GM12878 (cell line): ENCODE measurements around the gene SDHAF1.

Experiments
- CBX3 ChIP-seq: fragments of 200-600 bp; sonication (generic); IDR thresholded peaks from 2 replicates; pipeline ENCODE4 v1.6.1; 2016; ENCODE audit warnings: low read depth, borderline replicate concordance
- CEBPB ChIP-seq, 2 experiments: fragments of 150-350 bp in 1 of 2; IDR thresholded peaks; 2 replicates each; pipeline ENCODE4 v1.6.1; 2012 to 2014; ENCODE audit warnings: low read depth in 2 of 2, low read length in 2 of 2, borderline replicate concordance in 1 of 2, inconsistent platforms in 1 of 2
- EZH2 ChIP-seq: IDR thresholded peaks from 2 replicates; pipeline ENCODE4 v1.6.1; 2012; ENCODE audit warnings: low read depth, mild to moderate bottlenecking, control low read depth, inconsistent platforms, low read length, borderline replicate concordance; ENCODE audit not compliant: control insufficient read depth
- IRF3 ChIP-seq: fragments of 450-650 bp; IDR thresholded peaks from 2 replicates; pipeline ENCODE4 v1.6.1; 2014; ENCODE audit warnings: mild to moderate bottlenecking
- POU2F2 ChIP-seq: IDR thresholded peaks from 3 replicates; pipeline ENCODE4 v1.6.1; 2011; ENCODE audit warnings: low read depth, mild to moderate bottlenecking, low read length, borderline replicate concordance
- SIN3A ChIP-seq: IDR thresholded peaks from 2 replicates; pipeline ENCODE4 v1.6.1; 2012; ENCODE audit warnings: low read depth, low read length, improper control_type of control experiment
- SPI1 ChIP-seq: IDR thresholded peaks from 2 replicates; pipeline ENCODE4 v1.6.1; 2011; ENCODE audit warnings: low read depth, mild to moderate bottlenecking, low read length, moderate library complexity, borderline replicate concordance; ENCODE audit not compliant: insufficient read depth
- SREBF2 ChIP-seq: IDR thresholded peaks from 2 replicates; pipeline ENCODE4 v1.6.1; 2012; ENCODE audit warnings: mild to moderate bottlenecking, low read length
- TARDBP ChIP-seq: IDR thresholded peaks from 2 replicates; pipeline ENCODE4 v1.6.1; 2016; ENCODE audit warnings: borderline replicate concordance
- TCF12 ChIP-seq: IDR thresholded peaks from 2 replicates; pipeline ENCODE4 v1.6.1; 2011; ENCODE audit warnings: low read depth, mild to moderate bottlenecking, low read length
- ZNF217 ChIP-seq: fragments of 450-650 bp; IDR thresholded peaks from 2 replicates; pipeline ENCODE4 v1.6.1; 2017; ENCODE audit warnings: antibody characterized with exemption, mild to moderate bottlenecking
- TF ChIP-seq, protein P1 (sequence below), 3 experiments: IDR thresholded peaks in 2 of 3; conservative IDR thresholded peaks in 1 of 3; 2 replicates each; pipeline ENCODE4 v1.5.1; 2011; ENCODE audit warnings: low read depth in 3 of 3, low read length in 3 of 3, mild to moderate bottlenecking in 3 of 3, control low read depth in 2 of 3, moderate library complexity in 2 of 3, inconsistent platforms in 1 of 3, mixed read lengths in 1 of 3; ENCODE audit not compliant: control insufficient read depth in 2 of 3, insufficient read depth in 1 of 3; ENCODE audit errors: extremely low read depth in 1 of 3
- TF ChIP-seq, protein P2 (sequence below): IDR thresholded peaks from 2 replicates; pipeline ENCODE4 v1.6.1; 2012; ENCODE audit warnings: mild to moderate bottlenecking, low read depth, low read length
- TF ChIP-seq, protein P3 (sequence below): fragments of 450-650 bp; IDR thresholded peaks from 2 replicates; pipeline ENCODE4 v1.6.1; 2017; ENCODE audit warnings: antibody characterized with exemption, mild to moderate bottlenecking, moderate library complexity

DNA sequence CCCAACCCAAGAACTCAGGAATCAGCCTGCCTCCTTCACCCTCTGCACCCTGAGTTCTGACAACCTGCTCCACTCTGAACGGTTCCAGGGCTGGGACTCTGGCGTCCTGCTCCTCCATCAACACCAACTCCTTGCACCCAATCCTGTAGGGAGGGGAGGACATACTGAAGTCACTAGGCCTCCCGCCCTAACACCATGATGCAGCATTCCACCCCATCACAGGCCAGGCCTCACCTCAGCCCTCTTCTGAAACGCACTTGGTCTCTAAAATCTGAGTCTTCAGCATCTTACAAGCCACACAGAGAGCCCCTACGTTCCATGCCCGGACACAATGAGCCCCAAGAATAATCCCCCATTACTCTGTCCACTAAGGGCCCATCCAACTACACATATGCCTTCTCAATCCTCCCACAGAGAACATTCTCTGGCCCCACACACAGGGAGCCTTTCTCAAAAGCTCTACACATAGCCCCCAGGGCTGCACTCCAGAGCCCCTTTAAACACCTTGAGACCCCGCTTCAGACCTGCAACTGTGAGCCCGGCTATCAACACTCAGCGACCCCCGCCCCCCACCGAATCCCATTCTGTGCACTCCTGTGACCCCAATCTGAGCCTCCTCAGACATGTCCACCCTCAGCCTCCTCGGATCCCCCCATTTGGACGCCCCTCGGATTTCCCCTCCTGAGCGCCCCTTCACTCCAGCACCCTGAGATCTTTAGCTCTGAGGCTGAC lies 18.5 kb downstream of the SDHAF1 start:
- TF ChIP-seq ZNF217 (no peak), POU2F2 (no peak), TARDBP (no peak), CEBPB (IDR thresholded peaks at IDR 0.05; ENCODE audit: borderline replicate concordance in 1 of 2, low read depth in 2 of 2, low read length in 2 of 2) (no peak), SIN3A (0 out of 2 replicates have a peak, but pooled peaks have one; percentile 0), EZH2 (no peak), SREBF2 (no peak), SPI1 (no peak), TCF12 (no peak), CBX3 (no peak), IRF3 (no peak)
- TF ChIP-seq, protein P1, sequence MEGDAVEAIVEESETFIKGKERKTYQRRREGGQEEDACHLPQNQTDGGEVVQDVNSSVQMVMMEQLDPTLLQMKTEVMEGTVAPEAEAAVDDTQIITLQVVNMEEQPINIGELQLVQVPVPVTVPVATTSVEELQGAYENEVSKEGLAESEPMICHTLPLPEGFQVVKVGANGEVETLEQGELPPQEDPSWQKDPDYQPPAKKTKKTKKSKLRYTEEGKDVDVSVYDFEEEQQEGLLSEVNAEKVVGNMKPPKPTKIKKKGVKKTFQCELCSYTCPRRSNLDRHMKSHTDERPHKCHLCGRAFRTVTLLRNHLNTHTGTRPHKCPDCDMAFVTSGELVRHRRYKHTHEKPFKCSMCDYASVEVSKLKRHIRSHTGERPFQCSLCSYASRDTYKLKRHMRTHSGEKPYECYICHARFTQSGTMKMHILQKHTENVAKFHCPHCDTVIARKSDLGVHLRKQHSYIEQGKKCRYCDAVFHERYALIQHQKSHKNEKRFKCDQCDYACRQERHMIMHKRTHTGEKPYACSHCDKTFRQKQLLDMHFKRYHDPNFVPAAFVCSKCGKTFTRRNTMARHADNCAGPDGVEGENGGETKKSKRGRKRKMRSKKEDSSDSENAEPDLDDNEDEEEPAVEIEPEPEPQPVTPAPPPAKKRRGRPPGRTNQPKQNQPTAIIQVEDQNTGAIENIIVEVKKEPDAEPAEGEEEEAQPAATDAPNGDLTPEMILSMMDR (IDR thresholded peaks at IDR 0.05 in 2 of 3, conservative IDR thresholded peaks at IDR 0.05 in 1 of 3; ENCODE audit: control insufficient read depth in 2 of 3, extremely low read depth in 1 of 3, insufficient read depth in 1 of 3, low read depth in 3 of 3, low read length in 3 of 3) = no peak
- TF ChIP-seq, protein P2, sequence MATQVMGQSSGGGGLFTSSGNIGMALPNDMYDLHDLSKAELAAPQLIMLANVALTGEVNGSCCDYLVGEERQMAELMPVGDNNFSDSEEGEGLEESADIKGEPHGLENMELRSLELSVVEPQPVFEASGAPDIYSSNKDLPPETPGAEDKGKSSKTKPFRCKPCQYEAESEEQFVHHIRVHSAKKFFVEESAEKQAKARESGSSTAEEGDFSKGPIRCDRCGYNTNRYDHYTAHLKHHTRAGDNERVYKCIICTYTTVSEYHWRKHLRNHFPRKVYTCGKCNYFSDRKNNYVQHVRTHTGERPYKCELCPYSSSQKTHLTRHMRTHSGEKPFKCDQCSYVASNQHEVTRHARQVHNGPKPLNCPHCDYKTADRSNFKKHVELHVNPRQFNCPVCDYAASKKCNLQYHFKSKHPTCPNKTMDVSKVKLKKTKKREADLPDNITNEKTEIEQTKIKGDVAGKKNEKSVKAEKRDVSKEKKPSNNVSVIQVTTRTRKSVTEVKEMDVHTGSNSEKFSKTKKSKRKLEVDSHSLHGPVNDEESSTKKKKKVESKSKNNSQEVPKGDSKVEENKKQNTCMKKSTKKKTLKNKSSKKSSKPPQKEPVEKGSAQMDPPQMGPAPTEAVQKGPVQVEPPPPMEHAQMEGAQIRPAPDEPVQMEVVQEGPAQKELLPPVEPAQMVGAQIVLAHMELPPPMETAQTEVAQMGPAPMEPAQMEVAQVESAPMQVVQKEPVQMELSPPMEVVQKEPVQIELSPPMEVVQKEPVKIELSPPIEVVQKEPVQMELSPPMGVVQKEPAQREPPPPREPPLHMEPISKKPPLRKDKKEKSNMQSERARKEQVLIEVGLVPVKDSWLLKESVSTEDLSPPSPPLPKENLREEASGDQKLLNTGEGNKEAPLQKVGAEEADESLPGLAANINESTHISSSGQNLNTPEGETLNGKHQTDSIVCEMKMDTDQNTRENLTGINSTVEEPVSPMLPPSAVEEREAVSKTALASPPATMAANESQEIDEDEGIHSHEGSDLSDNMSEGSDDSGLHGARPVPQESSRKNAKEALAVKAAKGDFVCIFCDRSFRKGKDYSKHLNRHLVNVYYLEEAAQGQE = no peak
- TF ChIP-seq, protein P3, sequence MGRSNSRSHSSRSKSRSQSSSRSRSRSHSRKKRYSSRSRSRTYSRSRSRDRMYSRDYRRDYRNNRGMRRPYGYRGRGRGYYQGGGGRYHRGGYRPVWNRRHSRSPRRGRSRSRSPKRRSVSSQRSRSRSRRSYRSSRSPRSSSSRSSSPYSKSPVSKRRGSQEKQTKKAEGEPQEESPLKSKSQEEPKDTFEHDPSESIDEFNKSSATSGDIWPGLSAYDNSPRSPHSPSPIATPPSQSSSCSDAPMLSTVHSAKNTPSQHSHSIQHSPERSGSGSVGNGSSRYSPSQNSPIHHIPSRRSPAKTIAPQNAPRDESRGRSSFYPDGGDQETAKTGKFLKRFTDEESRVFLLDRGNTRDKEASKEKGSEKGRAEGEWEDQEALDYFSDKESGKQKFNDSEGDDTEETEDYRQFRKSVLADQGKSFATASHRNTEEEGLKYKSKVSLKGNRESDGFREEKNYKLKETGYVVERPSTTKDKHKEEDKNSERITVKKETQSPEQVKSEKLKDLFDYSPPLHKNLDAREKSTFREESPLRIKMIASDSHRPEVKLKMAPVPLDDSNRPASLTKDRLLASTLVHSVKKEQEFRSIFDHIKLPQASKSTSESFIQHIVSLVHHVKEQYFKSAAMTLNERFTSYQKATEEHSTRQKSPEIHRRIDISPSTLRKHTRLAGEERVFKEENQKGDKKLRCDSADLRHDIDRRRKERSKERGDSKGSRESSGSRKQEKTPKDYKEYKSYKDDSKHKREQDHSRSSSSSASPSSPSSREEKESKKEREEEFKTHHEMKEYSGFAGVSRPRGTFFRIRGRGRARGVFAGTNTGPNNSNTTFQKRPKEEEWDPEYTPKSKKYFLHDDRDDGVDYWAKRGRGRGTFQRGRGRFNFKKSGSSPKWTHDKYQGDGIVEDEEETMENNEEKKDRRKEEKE = no peak
